H1 (cell line): ENCODE results near the gene RER1. TPM values are rescaled to one million over a fixed set of nuclear protein-coding genes. Genes with fewer than 3 reads are reported as not detected.
"Not testable (repeated sequence)": the region's sequence is repeated elsewhere in the genome, so short reads cannot be mapped to it uniquely, and the experiment has no call there.

Experiments
- CTCF ChIA-PET: fragments of 300-600 bp; sonication (Branson Sonifier 250); formaldehyde crosslinking; loops from one replicate; lab custom pipeline; 2021; ENCODE audit not compliant: partially characterized antibody; lab: Charles Lee
- POLR2A ChIA-PET: fragments of 300-600 bp; sonication (Branson Sonifier 250); formaldehyde crosslinking; loops from one replicate; lab custom pipeline; 2021; ENCODE audit warnings: inconsistent platforms; ENCODE audit not compliant: partially characterized antibody; lab: Charles Lee
- DNase-seq, 2 experiments: peaks; one replicate each; pipeline versions ENCODE4 v3.0.0 to v3.0.0-alpha.2; 2010 to 2022; ENCODE audit warnings: low spot score in 2 of 2, low read depth in 1 of 2, mixed read lengths in 1 of 2
- FAIRE-seq: peaks from 2 replicates; lab custom pipeline; 2011; peaks lifted over from hg19 to GRCh38; lab: Jason Lieb, UNC
- H2AFZ ChIP-seq: 2 replicates; pipeline ENCODE4 v1.8.1; 2012; ENCODE audit warnings: low read length, inconsistent platforms
- H2AK5ac ChIP-seq: 2 replicates; pipeline ENCODE4 v1.6.1; 2013; ENCODE audit warnings: low read depth, low read length
- H2BK120ac ChIP-seq: replicated peaks from 2 replicates; pipeline ENCODE3; 2013; ENCODE audit warnings: low read depth, low read length, inconsistent platforms
- H2BK12ac ChIP-seq: 2 replicates; pipeline ENCODE4 v1.6.1; 2013; ENCODE audit warnings: low read depth, low read length
- H2BK15ac ChIP-seq: 2 replicates; pipeline ENCODE4 v1.6.1; 2013; ENCODE audit warnings: low read length
- H2BK20ac ChIP-seq: 2 replicates; pipeline ENCODE4 v1.6.1; 2013; ENCODE audit warnings: low read length
- H2BK5ac ChIP-seq: 2 replicates; pipeline ENCODE4 v1.6.1; 2013; ENCODE audit warnings: low read depth, low read length
- H3K14ac ChIP-seq: 2 replicates; pipeline ENCODE4 v1.6.1; 2013; ENCODE audit warnings: inconsistent platforms; ENCODE audit not compliant: insufficient read length
- H3K18ac ChIP-seq: 2 replicates; pipeline ENCODE4 v1.6.1; 2013; ENCODE audit warnings: low read length; ENCODE audit errors: extremely low read depth
- H3K23ac ChIP-seq: 2 replicates; pipeline ENCODE4 v1.6.1; 2013; ENCODE audit warnings: inconsistent platforms; ENCODE audit not compliant: insufficient read length
- H3K23me2 ChIP-seq: 2 replicates; pipeline ENCODE4 v1.6.1; 2013; ENCODE audit warnings: low read depth, low read length
- H3K27ac ChIP-seq: 2 replicates; pipeline ENCODE4 v1.6.1; 2011; ENCODE audit warnings: low read depth, low read length, inconsistent platforms
- H3K27me3 ChIP-seq, 4 experiments: replicated peaks in 1 of 4; 1 replicate in 1 of 4; 2 replicates in 3 of 4; pipeline versions ENCODE4 v1.6.1 to v1.8.1; 2011 to 2013; ENCODE audit warnings: low read length in 3 of 4, mild to moderate bottlenecking in 3 of 4, inconsistent platforms in 2 of 4, mixed read lengths in 2 of 4, moderate library complexity in 1 of 4; ENCODE audit not compliant: control insufficient read depth in 3 of 4, insufficient read depth in 3 of 4; ENCODE audit errors: extremely low read depth in 1 of 4
- H3K36me3 ChIP-seq, 4 experiments: 2 replicates each; pipeline versions ENCODE4 v1.6.1 to v1.8.1; 2011 to 2013; ENCODE audit warnings: mild to moderate bottlenecking in 4 of 4, low read length in 3 of 4, moderate library complexity in 2 of 4, control low read depth in 1 of 4, inconsistent platforms in 1 of 4; ENCODE audit not compliant: insufficient read depth in 4 of 4, control insufficient read depth in 2 of 4
- H3K4ac ChIP-seq: replicated peaks from 2 replicates; pipeline ENCODE3; 2013; ENCODE audit warnings: low read length, low read depth, mixed read lengths, inconsistent platforms; ENCODE audit not compliant: insufficient read length
- H3K4me1 ChIP-seq, 4 experiments: replicated peaks in 1 of 4; 1 replicate in 1 of 4; 2 replicates in 3 of 4; pipeline versions ENCODE4 v1.6.1 to v1.8.1; 2011 to 2013; ENCODE audit warnings: low read length in 3 of 4, inconsistent platforms in 2 of 4, mixed read lengths in 1 of 4; ENCODE audit not compliant: insufficient read depth in 4 of 4, control insufficient read depth in 3 of 4
- H3K4me2 ChIP-seq, 2 experiments: 2 replicates each; pipeline versions ENCODE4 v1.6.1 to v1.8.1; 2011 to 2013; ENCODE audit warnings: low read depth in 2 of 2, low read length in 2 of 2, control low read depth in 1 of 2, inconsistent platforms in 1 of 2, mild to moderate bottlenecking in 1 of 2; ENCODE audit not compliant: insufficient read depth in 1 of 2
- H3K4me3 ChIP-seq, 4 experiments: fragments of 200-600, 300-600 bp in 1 of 4; sonication (generic), shearing (Covaris generic), sonication (Bioruptor Twin) in 1 of 4; 2 replicates each; pipeline versions ENCODE4 v1.5.1 to v1.8.1; 2011 to 2016; ENCODE audit warnings: low read length in 4 of 4, low read depth in 3 of 4, control low read depth in 2 of 4, inconsistent platforms in 2 of 4, mild to moderate bottlenecking in 2 of 4, mixed read lengths in 1 of 4, moderate library complexity in 1 of 4; ENCODE audit not compliant: insufficient read depth in 2 of 4; ENCODE audit errors: extremely low read depth in 1 of 4
- H3K56ac ChIP-seq: replicated peaks from 2 replicates; pipeline ENCODE3; 2013; ENCODE audit warnings: low read depth, mild to moderate bottlenecking, mixed read lengths, low read length, inconsistent platforms; ENCODE audit not compliant: insufficient read length
- H3K79me1 ChIP-seq: 2 replicates; pipeline ENCODE4 v1.6.1; 2013; ENCODE audit warnings: low read depth, low read length, control low read depth
- H3K79me2 ChIP-seq, 2 experiments: 2 replicates each; pipeline versions ENCODE4 v1.6.1 to v1.8.1; 2012 to 2013; ENCODE audit warnings: low read length in 2 of 2, mild to moderate bottlenecking in 2 of 2, inconsistent platforms in 1 of 2; ENCODE audit not compliant: insufficient read depth in 2 of 2, control insufficient read depth in 1 of 2
- H3K9ac ChIP-seq, 4 experiments: replicated peaks in 1 of 4; 1 replicate in 1 of 4; 2 replicates in 3 of 4; pipeline versions ENCODE4 v1.6.1 to v1.8.1; 2011 to 2013; ENCODE audit warnings: low read depth in 3 of 4, low read length in 3 of 4, control low read depth in 2 of 4, mild to moderate bottlenecking in 2 of 4, moderate library complexity in 2 of 4, inconsistent platforms in 1 of 4; ENCODE audit errors: extremely low read depth in 1 of 4
- H3K9me3 ChIP-seq, 2 experiments: 2 replicates each; pipeline versions ENCODE4 v1.6.1 to v1.8.1; 2012 to 2013; ENCODE audit warnings: mild to moderate bottlenecking in 2 of 2, moderate library complexity in 2 of 2, control low read depth in 1 of 2, inconsistent platforms in 1 of 2, low read depth in 1 of 2, low read length in 1 of 2, mixed read lengths in 1 of 2; ENCODE audit not compliant: insufficient read depth in 2 of 2
- H4K20me1 ChIP-seq, 2 experiments: replicated peaks in 1 of 2; 2 replicates each; pipeline versions ENCODE3 to v1.8.1; 2011 to 2013; ENCODE audit warnings: inconsistent platforms in 2 of 2, low read length in 2 of 2, mild to moderate bottlenecking in 1 of 2; ENCODE audit not compliant: insufficient read depth in 2 of 2, control insufficient read depth in 1 of 2
- H4K5ac ChIP-seq: 2 replicates; pipeline ENCODE4 v1.6.1; 2013; ENCODE audit warnings: low read length, low read depth, mixed read lengths, inconsistent platforms; ENCODE audit not compliant: insufficient read length
- H4K8ac ChIP-seq: 2 replicates; pipeline ENCODE4 v1.8.0; 2013; ENCODE audit warnings: mild to moderate bottlenecking, moderate library complexity, low read length, inconsistent platforms; ENCODE audit not compliant: insufficient read depth; ENCODE audit errors: extremely low read depth
- H4K91ac ChIP-seq: replicated peaks from 2 replicates; pipeline ENCODE3; 2013; ENCODE audit warnings: low read length, mixed read lengths, inconsistent platforms; ENCODE audit not compliant: insufficient read length
- WGBS, 2 experiments: shearing (Covaris generic) in 1 of 2; methylation state at CpG; one replicate each; pipeline versions ENCODE4 v1.1.6 to v1.1.7; 2013 to 2015; ENCODE audit warnings: low lambda C conversion rate in 2 of 2, mixed read lengths in 2 of 2, inconsistent platforms in 1 of 2, low coverage in 1 of 2, missing lambda C conversion rate in 1 of 2; ENCODE audit not compliant: insufficient replicate concordance in 2 of 2, insufficient coverage in 1 of 2, insufficient read length in 1 of 2; ENCODE audit errors: extremely low coverage in 1 of 2, missing lambda C conversion rate in 1 of 2; 5-methylcytosine and 5-hydroxymethylcytosine counted together
- polyA plus RNA-seq, 7 experiments: library from polyadenylated mRNA; depleted of rRNA in 3 of 7; stranded (reverse) in 5 of 7; unstranded in 2 of 7; fragments of >200 nt in 5 of 7; fragments of 200-250 nt in 2 of 7; gene quantifications; 1 replicate in 5 of 7; 2 replicates in 1 of 7; 4 replicates in 1 of 7; pipeline versions ENCODE4 v1.2.1 to v1.2.3, GENCODE V29; 2011 to 2013; ENCODE audit warnings: missing spikeins in 2 of 7, mixed read lengths in 2 of 7
- total RNA-seq: library from RNA; stranded (reverse); fragmentation: NEBNext Ultra II Directional; extraction: Animal tissue kit (Norgen Biotek cat#: 25700); gene quantifications from 2 replicates; pipeline ENCODE4 v1.2.1, GENCODE V29; 2021

RER1 gene
- total and polyA plus RNA-seq, 2 of the 8 experiments (the other 6 are each of a cell fraction or from before 2014, with no cell fraction given): 102 to 134 TPM

DNA sequence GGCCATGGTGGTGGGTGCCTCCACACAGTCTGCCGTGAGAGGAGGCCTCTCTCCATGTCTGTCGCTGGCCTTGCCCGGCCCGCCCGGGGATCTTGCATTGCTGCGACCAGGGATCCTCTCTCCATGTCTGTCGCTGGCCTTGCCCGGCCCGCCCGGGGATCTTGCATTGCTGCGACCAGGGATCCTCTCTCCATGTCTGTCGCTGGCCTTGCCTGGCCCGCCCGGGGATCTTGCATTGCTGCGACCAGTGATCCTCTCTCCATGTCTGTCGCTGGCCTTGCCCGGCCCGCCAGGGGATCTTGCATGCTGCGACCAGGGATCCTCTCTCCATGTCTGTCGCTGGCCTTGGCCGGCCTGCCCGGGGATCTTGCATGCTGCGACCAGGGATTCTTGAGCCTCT is 48.7 kb downstream of the RER1 start:
- WGBS, 2 experiments: 94% methylated on average over 23 of the region's 23 CpGs; no CpG with 5 or more reads in 1 of the 2 experiments
- H2BK12ac ChIP-seq, H3K18ac ChIP-seq, H2AFZ ChIP-seq, H3K9ac ChIP-seq, H4K8ac ChIP-seq, H3K4ac ChIP-seq, H2BK15ac ChIP-seq, H3K56ac ChIP-seq, POLR2A ChIA-PET, H3K23me2 ChIP-seq, H2BK120ac ChIP-seq, H2BK5ac ChIP-seq, H3K4me3 ChIP-seq, H4K20me1 ChIP-seq, H3K79me2 ChIP-seq, H3K4me1 ChIP-seq, H3K4me2 ChIP-seq, H2AK5ac ChIP-seq, H4K91ac ChIP-seq, H3K9me3 ChIP-seq, H2BK20ac ChIP-seq, H3K36me3 ChIP-seq, H3K14ac ChIP-seq, H3K79me1 ChIP-seq, H4K5ac ChIP-seq, H3K23ac ChIP-seq, H3K27ac ChIP-seq: not testable (repeated sequence)
- CTCF ChIA-PET: interaction anchor here (2.0 kb wide), 1 partner anchor 10 kb away, joined by 11 read pairs; no protein-coding TSS in a partner anchor
- peaks cover 18 to 34% (median 28%) of the 10 kb centered on the region in 4 experiments for H3K27me3 ChIP-seq
- FAIRE-seq (peak; percentile 96), DNase-seq (peak in 1 of 2 experiments; percentile 71)
